Posterior cingulate gyrus (tissue), 11 donors: ENCODE data around the gene SECTM1.
"Not testable (repeated sequence)": the region's sequence is repeated elsewhere in the genome, so short reads cannot be mapped to it uniquely, and the experiment has no call there.

Experiments used
- DNase-seq, 10 donors: peaks; one replicate each; pipeline versions ENCODE4 v3.0.0 to v3.0.0-alpha.2; 2020 to 2021; ENCODE audit warnings: mixed read lengths in 3 of 10
- intact Hi-C: fragments of 100-400 bp; cut with DNase I; formaldehyde crosslinking; loops from one replicate; pipeline ENCODE4 v1.15.1; 2023

The SECTM1 gene

GRCh38 chr17:82333279-82334171, at the start of gene SECTM1:
TSS of gene SECTM1 (minus strand) at chr17:82333766. CDS start at chr17:82327240, 6,526 bp downstream.
- intact Hi-C loops = no loop called here
- DNase-seq = peak in 3 of 10 donors; percentile 8 to 24 (median 19)

GRCh38 chr17:82382933-82383255, 49.3 kb upstream of the SECTM1 start:
- intact Hi-C loops = no loop called here
- DNase-seq = peak in 3 of 10 donors; percentile 53 to 82 (median 64)

DNA sequence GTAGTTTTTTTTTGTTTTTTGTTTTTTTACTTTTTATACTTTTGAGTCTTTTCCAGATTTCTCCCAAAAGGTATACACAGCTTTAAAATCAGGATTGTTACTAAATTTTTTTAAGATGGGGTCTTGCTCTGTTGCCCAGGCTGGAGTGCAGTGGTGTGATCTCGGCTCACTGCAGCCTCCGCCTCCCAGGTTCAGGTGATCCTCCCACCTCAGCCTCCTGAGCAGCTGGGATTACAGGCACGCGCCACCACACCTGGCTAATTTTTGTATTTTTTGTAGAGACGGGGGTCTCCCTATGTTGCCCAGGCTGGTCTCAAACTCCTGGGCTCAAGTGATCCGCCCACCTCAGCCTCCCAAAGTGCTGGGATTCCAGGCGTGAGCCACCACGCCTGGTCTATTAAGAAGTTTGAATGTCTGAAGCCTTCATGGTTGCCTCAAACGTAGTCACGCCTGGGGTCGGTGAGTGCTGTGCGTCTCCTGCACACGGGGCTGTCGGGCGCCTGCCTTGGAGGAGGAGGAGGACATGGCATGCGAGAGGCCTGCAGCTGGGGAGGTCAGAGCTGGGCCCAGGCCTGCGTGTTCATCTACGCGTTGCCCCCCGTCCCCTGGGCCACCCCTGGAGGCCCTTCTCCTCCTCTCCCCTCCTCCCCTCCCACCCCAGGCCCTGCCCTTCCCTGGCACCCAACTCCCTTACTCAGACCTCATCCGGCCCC, 48.8 kb upstream of the SECTM1 start:
- intact Hi-C loops = not testable (repeated sequence)
- peak in 2 of 10 donors; percentile 41 to 49 for DNase-seq

DNA sequence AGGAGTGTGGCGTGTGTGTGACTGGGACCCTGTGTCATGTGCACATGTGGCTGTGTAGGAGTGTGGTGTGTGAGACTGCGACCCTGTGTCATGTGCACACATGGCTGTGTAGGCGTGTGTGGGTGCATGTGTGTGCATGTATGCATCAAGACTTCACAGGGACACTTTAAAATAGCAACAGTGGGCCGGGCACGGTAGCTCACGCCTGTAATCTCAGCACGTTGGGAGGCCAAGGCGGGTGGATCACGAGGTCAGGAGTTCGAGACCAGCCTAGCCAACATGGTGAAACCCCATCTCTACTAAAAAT, 48.1 kb upstream of the SECTM1 start:
- DNase-seq = peak in 3 of 10 donors; percentile 62 to 74 (median 66)
- intact Hi-C loops = not testable (repeated sequence)

- intact Hi-C loops = no loop called here
- peak in 3 of 10 donors; percentile 38 to 58 (median 47) for DNase-seq
Measured at GRCh38 chr17:82380860-82381702, 47.5 kb upstream of the SECTM1 start.

DNA sequence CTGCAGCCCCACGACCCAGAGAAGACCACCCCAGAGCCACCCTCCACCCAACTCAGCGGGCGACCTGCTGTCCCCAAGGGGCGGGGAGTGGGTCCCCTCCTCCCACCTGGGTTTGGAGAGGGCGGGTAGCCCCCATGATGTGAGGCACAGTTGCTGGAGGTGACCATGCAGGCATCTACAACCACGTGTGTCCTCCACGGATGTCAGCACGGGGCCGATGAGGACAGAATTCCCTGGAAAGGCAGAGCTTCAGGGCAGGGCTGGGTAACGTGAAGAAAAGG, 45.1 kb upstream of the SECTM1 start:
- intact Hi-C loops = no loop called here
- peak in 2 of 10 donors; percentile 33 to 55 for DNase-seq

DNA sequence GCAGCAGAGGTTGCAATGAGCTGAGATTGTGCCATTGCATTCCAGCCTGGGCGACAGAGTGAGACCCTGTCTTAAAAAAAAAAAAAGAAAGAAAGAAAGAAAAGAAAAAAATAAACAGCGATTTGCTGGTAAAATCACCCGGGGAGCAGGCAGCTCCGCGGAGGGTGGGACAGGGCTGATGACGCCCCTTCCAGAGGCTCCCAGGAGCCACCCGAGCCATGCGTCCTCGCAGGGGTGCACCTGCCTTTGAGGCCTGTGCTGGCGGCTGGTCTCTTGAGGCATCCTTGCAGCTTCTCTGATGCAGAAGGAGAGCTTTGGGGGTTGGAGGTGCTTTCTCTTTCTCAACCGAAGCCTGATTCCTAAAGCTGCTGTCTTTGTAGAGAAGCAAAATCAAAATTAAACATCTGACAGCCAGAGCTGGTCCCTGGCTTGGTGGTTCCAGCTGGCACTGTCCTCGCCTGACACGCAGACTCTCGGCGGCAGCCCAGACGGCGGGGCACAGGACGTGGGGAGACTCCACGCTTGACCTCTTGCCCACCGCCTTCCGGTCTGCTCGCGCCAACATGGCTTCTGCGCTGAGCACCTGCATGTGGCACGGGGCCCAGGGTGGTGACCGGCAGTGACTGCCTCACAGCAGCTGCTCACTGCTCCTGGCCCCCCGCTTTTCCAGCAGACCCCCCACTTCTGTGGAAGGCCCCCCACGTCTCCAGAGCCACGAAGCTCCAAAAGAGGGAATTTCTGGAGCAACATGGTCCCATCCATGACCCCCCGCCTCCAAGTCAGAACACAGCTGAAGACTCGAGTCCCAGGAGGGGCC, 44.6 kb upstream of the SECTM1 start:
- intact Hi-C loops = no loop called here
- peak in 3 of 10 donors; percentile 66 to 79 (median 71) for DNase-seq

DNA sequence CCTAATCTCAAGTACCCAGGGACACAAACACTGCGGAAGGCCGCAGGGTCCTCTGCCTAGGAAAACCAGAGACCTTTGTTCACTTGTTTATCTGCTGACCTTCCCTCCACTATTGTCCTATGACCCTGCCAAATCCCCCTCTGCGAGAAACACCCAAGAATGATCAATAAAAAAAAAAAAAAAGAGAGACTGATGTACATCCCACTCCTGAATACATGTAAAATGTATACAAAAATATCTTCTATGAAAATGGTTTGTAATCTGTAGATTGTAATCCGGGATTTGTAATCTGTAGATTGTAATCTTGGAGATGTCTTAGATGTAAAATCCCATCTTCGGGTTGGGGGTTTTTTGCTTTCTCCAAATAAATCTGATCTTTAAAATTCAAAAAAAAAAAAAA, 43.7 kb upstream of the SECTM1 start:
- DNase-seq, intact Hi-C loops: not testable (repeated sequence)

GRCh38 chr17:82376042-82376730, 42.6 kb upstream of the SECTM1 start:
- DNase-seq = peak in 3 of 10 donors; percentile 23 to 70 (median 32)
- intact Hi-C loops = no loop called here

- intact Hi-C loops = no loop called here
- DNase-seq = peak in 3 of 10 donors; percentile 57 to 72 (median 64)
Measured at GRCh38 chr17:82375359-82376041, 41.9 kb upstream of the SECTM1 start.

GRCh38 chr17:82374626-82375331, 41.2 kb upstream of the SECTM1 start:
- intact Hi-C loops = no loop called here
- DNase-seq = peak in 3 of 10 donors; percentile 64 to 86 (median 64)

- DNase-seq = peak in 3 of 10 donors; percentile 50 to 81 (median 69)
- intact Hi-C loops = no loop called here
Measured at GRCh38 chr17:82373731-82374625, 40.4 kb upstream of the SECTM1 start.

DNA sequence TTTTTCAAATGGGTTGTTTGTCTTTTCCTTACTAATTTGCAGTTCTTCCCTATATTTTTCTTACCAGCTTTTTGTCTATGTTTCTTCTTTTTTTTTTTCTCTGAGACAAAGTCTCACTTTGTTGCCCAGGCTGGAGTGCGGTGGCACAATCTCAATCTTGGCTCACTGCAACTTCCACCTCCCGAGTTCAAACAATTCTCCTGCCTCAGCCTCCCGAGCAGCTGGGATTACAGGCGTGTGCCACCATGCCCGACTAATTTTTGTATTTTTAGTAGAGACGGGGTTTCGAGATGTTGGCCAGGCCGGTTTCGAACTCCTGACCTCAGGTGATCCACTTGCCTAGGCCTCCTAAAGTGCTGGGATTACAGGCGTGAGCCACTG, 39.5 kb upstream of the SECTM1 start:
- DNase-seq = peak in 2 of 10 donors; percentile 50 to 59
- intact Hi-C loops = not testable (repeated sequence)

DNA sequence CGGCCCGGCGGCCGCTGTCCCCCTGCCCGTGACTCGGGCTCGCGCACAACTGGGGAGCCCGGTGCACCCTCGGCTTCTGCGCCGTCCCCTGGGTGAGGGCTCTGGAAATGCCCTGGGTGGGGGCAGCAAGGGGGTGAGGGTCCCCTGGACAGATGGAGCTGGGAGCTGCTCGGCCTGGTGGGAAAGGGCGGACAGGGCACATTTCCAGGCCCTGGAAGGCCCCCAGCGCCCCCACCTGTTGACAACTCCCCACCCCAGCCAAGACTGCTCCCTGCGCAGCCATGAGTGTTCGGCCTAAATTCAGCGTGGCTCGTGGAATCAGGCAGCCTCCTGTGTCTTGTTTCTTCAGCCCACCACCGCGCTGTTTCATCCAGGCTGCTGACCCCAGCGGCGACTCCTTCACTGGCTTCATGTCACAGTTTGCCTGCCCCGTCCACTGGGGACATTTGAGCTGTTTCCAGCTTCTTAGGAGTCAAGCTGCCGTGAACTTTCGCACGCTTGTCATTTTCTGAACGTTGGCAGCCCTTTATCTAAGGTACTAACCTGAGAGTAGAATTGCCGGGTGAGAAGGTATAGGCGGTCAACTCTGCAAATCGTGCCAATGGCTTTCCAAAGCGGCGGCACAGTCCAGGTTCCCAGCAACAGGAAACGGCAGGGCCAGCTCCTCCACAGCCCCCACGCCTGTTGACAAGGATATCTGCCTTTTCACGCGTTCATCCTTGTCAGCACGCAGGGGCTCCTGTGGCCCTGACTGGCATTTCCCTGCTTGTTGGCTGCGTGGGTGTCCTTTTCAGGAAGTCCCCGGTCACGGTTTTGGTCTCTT, 38.9 kb upstream of the SECTM1 start:
- intact Hi-C loops = no loop called here
- DNase-seq = peak in 2 of 10 donors; percentile 64 to 66

GRCh38 chr17:82371333-82372248, 38.0 kb upstream of the SECTM1 start, which contains the start of gene UTS2R:
TSS of gene UTS2R (plus strand) at chr17:82371765. CDS start at chr17:82374325, 2,560 bp downstream.
- intact Hi-C loops = no loop called here
- peak in 2 of 10 donors; percentile 58 to 67 for DNase-seq
